Activated CD4-positive, CD25-positive, alpha-beta regulatory T cell (primary cell): ENCODE data around the gene C17orf58.
A peak's percentile ranks its signal among the peaks of the same experiment; 100 is the strongest.
"Not testable (repeated sequence)": the region's sequence is repeated elsewhere in the genome, so short reads cannot be mapped to it uniquely, and the experiment has no call there.

Source experiments
- DNase-seq, 4 experiments: peaks; one replicate each; lab custom pipeline; 2025; lab: John Stamatoyannopoulos, UW

C17orf58 gene

GRCh38 chr17:67996301-67997171, at the start of gene C17orf58:
Gene C17orf58 (minus strand): TSS chr17:67996469. CDS start chr17:67996198, 271 bp downstream.
- not testable (repeated sequence) for DNase-seq

DNA sequence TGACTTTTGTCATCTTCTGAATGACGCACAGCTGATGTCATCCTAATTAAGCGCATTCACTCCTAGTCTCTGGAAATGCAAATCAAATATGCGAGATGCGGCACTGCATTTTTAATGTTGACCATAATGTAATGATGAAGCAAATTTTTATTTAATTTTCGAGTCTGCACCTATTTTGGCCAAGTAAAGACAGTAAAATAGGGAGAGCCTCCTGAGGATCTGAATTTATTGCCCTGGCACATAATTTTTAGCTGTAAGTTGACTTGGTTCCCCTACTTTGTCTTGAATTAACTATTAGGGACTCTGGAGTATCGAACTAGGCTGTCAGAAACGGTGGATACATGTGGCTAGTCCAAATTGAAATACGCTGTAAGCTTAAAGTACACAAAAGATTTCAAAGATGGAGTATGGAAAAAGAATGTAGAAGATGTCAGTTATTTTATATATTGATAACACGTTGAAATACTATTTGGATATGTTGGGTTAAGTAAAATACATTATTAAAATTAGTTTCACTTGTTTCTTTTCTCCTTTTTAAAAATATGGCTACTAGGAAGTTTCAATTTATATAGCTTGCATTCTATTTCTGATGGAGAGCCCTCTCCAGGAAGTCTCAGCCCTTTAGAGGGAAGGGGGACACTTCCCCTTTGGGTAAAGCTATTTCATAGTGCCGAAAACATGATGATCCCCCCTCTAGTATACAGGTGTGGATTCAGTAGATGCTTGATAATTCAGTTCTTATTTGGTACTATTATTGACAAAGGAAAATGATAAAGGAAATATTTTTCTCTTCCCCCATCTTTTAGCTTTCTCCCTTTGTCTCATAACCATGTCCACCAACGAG, 40.3 kb upstream of the C17orf58 start:
- DNase-seq: no peak

GRCh38 chr17:68035523-68036303, 39.4 kb upstream of the C17orf58 start, which contains the start of gene KPNA2:
Gene KPNA2 (plus strand): TSS chr17:68035735. CDS start chr17:68037133, 1,398 bp downstream.
- peak; percentile 77 to 95 (median 86) for DNase-seq

DNA sequence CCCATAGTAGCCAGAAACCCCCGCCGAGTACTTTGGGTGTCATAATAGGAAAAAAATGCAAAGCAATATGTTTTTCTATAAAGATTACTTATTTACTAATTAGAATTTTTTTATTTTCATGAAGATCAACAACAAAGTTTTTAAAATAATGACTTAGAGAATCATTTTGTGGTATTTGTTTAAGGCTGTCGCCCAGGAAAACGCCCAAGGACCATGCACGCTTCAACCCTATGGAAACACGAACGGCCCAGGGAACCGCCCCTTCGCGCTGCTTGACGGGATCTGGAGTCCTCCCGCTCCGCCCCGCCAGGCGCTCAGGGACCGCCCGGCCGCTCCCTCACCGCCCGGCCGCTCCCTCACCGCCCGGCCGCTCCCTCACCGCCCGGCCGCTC, 38.9 kb upstream of the C17orf58 start:
- peak; percentile 77 to 95 (median 86) for DNase-seq

DNA sequence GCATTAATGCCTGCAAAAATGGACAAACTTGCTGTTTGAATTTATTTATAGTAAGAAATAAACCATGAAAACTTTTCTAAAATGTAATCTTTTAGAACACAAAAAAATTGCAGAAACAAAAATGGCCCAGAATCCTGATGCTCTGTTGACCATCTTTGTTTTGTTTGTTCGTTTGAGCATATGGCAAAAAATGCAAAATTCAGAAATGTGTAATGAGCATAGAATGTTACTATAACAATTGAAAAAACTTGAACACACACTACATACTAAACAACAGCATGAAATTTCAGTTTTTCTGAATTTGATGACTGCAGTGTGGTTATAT, 38.1 kb upstream of the C17orf58 start:
- no peak for DNase-seq

DNA sequence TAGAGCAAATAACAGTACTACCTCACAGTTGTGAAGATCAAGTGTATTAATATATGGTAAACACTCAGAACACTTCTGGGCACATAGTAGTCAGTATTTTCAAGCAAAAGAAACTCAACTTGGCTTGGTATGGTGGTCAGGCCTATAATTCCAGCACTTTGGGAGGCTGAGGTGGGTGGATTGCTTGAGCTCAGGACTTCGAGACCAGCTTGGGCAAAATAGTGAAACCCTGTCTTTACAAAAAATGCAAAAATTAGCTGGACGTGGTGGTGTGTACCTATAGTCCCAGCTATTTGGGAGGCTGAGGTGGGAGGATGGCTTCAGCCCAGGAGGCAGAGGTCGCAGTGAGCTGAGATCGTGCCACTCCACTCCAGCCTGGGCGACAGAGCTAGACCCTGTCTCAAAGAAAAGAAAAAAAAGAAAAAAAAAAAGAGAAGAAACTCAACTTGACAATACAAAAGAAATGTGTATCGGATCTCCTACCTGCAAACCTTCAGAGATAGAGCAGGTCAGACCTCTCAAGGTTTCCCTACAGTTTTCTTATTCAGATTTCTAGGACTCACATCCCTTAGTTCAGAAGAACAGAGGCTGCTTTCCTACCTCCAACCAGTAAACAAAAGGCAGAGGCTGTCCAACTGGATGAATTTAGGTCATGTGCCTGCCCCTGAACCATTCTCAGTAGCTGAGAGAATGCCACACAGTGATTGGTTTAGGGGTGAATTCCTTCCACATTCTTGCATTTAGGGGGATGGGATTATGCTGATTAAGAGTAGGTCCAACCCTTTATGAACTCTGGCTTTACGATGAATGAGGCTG, 37.6 kb upstream of the C17orf58 start:
- DNase-seq: no peak

DNA sequence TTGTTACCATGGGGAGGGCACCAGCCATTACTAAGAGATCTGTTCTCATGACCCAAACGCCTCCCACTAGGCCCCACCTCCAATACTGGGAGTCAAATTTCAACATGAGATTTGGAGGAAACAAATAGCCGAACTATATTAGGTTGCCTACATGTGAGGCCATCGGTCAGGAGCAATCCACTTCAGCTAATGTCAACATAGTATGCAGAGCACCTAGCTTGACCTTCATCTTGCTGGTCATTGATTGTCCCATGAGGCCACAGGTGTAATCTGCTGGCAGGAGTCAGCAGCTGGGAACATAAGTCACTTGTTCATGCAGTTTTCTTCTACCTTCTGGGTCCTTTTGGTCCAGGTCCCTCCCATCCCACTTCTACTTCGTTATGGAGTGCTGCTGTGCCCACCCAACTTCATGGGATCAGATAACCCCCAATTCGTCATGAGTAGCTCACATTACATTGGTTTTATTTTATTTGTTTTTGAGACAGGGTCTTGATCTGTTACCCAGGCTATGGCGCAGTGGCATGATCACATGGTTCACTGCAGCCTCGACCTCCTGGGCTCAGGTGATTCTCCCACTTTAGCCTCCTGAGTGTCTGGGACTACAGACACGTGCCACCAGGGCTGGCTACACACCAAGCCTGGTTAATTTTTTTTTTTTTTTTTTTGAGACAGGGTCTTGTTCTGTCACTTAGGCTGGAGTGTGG, 33.4 kb upstream of the C17orf58 start:
- no peak for DNase-seq

DNA sequence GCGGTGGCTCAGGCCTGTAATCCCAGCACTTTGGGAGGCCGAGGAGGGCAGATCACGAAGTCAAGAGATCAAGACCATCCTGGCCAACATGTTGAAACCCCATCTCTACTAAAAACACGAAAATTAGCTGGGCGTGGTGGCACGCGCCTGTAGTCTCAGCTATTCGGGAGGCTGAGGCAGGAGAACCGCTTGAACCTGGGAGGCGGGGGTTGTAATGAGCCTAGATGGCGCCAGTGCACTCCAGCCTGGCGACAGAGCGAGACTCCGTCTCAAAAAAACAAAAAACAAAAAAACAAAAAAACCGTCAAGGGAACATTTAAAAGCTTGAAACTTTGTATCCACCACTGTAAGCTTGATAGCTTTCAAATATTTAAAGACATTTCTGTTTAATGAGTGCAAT, 26.3 kb upstream of the C17orf58 start:
- not testable (repeated sequence) for DNase-seq

- no peak for DNase-seq
Observed at GRCh38 chr17:68021963-68022362, 25.7 kb upstream of the C17orf58 start.

- DNase-seq: not testable (repeated sequence)
Observed at GRCh38 chr17:68020791-68021190, 24.5 kb upstream of the C17orf58 start.

- DNase-seq: no peak
Observed at GRCh38 chr17:68020409-68020756, 24.1 kb upstream of the C17orf58 start.

DNA sequence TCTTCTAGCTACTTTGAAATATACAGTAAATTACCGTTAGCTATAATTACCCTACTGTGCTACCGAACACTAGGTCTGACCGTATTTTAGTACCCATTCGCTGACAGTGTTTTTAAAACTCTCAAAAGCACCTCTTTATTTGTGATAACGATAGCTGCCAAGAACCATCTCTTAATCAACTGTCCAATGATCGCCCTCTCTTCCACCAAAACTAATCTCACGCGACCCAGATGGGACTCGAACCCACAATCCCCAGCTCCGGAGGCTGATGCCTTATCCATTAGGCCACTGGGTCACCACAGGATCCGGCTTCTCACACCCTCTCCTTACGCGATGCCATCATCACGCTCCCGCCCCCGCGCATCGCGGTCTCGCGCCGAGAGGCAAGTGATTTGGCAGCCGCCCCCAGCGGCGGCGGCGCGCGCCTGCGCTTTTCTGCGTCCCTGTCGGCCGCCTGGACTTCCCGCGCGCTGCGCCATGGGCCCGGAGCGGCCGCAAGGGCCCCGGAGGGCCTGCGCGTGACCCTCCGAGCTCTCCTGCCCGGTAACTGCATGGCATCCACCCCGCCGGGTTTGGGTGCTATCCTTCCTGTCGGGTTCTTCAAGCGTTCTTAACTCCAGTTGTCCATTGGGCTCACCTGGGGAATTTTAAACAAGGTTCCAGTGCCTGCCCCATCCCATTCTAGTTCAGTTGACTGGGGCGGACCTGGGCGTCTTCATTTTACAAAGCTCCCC, 23.6 kb upstream of the C17orf58 start:
- DNase-seq: peak; percentile 86 to 99 (median 94)

DNA sequence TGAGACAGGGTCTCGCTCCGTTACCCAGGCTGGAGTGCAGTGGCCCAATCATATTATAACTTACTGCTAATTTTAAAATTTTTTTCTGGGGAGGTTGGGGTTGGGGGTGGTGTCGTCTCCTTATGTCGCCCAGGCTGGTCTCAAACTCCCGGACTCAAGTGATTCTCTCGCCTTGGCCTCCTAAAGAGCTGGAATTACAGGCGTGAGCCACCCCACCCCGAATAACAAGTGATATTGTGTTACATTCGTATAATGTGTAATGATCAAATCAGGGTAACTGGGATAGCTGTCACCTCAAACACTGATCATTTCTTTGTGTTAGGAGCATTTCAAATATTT, 23.0 kb upstream of the C17orf58 start:
- no peak for DNase-seq

DNA sequence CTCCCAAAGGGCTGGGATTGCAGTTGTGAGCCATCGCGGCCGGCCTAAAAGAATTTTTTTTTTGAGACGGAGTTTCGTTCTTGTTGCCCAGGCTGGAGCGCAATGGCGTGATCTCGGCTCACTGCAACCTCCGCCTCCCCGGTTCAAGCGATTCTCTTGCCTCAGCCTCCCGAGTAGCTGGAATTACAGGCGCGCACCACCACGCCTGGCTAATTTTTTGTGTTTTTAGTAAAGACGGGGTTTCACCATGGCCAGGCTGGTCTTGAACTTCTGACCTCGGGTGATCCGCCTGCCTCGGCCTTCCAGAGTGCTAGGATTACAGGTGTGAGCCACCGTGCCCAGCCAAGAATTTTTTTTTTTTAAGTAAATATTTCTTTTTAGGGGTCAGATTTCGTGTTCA, 22.2 kb upstream of the C17orf58 start:
- not testable (repeated sequence) for DNase-seq

GRCh38 chr17:68016838-68017237, 20.6 kb upstream of the C17orf58 start:
- DNase-seq: no peak

DNA sequence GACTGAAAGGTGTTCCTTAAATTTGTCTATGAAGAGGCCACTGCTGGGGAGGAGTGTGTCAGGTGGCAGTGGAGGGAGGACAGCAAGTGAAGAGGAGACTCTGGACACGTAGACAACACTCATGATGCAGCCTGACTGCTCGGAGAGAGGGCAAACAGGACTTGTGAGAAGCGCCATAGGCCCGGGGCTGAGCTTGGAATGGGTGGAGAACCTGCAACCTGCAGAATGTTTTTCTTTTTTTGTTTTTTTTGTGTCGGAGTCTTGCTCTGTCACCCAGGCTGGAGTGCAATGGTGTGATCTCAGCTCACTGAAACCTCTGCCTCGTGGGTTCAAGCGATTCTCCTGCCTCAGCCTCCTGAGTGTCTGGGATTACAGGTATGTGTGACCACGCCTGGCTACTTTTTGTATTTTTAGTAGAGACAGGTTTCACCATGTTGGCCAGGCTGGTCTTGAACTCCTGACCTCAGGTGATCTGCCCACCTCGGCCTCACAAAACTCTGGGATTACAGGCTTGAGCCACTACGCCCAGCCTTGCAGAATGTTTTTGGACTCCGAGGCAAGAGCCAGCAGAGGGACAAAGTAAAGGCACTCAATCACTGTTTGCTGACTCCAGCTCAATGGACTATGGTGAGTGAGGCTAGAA, 18.9 kb upstream of the C17orf58 start:
- no peak for DNase-seq

- DNase-seq: no peak
Observed at GRCh38 chr17:68013385-68013784, 17.1 kb upstream of the C17orf58 start.

- DNase-seq: peak; percentile 20 to 34 (median 27)
Observed at GRCh38 chr17:68011199-68011665, 15.0 kb upstream of the C17orf58 start.

GRCh38 chr17:68006797-68007196, 10.5 kb upstream of the C17orf58 start:
- DNase-seq: no peak
